ENCODE data around the gene C14orf119. TPM values are rescaled to one million over a fixed set of nuclear protein-coding genes. Genes with fewer than 3 reads are reported as not detected.

Gene C14orf119
- total RNA-seq, 1 experiment from 2014 or later = 65.1 TPM

DNA sequence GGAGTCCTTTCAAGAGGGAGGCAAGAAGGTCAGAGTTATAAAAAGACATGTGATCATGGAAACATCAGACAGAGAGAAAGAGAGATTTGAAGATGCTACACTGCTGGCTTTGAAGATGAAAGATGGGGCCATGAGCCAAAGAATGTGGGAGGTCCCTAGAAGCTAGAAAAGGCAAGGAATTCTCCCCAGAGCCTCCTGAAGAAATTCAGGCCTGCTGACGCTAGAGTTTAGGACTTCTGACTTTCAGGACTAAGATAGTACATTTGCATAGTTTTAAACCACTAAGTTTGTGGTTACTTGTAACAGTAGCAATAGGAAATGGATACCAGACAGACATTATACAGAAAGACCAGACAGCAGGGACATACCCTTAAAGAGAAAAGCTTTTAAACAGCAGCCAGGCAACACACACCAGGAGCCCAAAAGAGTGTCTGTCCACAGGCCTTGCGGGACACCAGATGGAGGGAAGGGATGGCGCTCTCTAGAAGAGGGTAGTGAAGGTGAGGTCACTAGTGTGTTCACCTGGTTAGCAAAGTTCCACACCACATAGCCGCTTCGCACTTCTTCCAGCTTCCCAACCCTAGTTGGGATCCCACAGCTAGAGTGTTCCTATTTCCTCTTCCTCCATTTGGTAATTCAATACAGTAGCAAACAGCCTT is 53.4 kb downstream of the C14orf119 start:
- H3K23me2 ChIP-seq (ENCODE audit: insufficient read length, low read depth, low read length, poor library complexity, severe bottlenecking) = no peaks in the 10 kb centered on the region

More for the DNA sequence above, 53.4 kb downstream of the C14orf119 start:
- Histone ChIP-seq H3K27me3 (ENCODE audit: insufficient read depth, low read length) (no peaks in the 10 kb centered on the region), H3T11ph (ENCODE audit: low read length) (no peak overlapping the region), H2BK20ac (ENCODE audit: low read depth, low read length, poor library complexity, severe bottlenecking) (no peak overlapping the region), H2AFZ (ENCODE audit: low read length) (no peak overlapping the region), H2AK5ac (ENCODE audit: insufficient read length, low read length) (no peak overlapping the region), H4K8ac (replicated peaks; ENCODE audit: insufficient read length, low read depth, low read length) (no peak overlapping the region), H3K14ac (ENCODE audit: insufficient read depth, low read length) (no peak overlapping the region), H3K18ac (ENCODE audit: insufficient read length, low read depth, low read length) (no peak overlapping the region), H4K91ac (ENCODE audit: insufficient read length, low read depth, low read length) (no peak overlapping the region), H3K56ac (ENCODE audit: insufficient read length, low read depth, low read length) (no peak overlapping the region), H2BK5ac (ENCODE audit: insufficient read length, low read length) (no peak overlapping the region), H3K4me2 (ENCODE audit: insufficient read depth, insufficient read length, low read length) (no peak overlapping the region), H2BK12ac (ENCODE audit: insufficient read length, low read depth, low read length) (no peak overlapping the region), H3K9ac (ENCODE audit: extremely low read depth, insufficient read length, low read length) (no peak overlapping the region), H2BK15ac (ENCODE audit: low read depth, low read length) (no peak overlapping the region), H3K4me1 (ENCODE audit: insufficient read depth, low read length) (no peaks in the 10 kb centered on the region), H3K79me2 (ENCODE audit: insufficient read depth, low read length) (no peaks in the 10 kb centered on the region; the same call in 1 of the 2 replicates), H2BK120ac (ENCODE audit: low read depth, low read length, poor library complexity, severe bottlenecking) (no peak overlapping the region), H3K9me3 (ENCODE audit: control insufficient read depth, low read depth, low read length) (no peaks in the 10 kb centered on the region), H3K79me1 (ENCODE audit: insufficient read depth, low read depth, low read length, poor library complexity, severe bottlenecking) (no peaks in the 10 kb centered on the region), H4K20me1 (ENCODE audit: control insufficient read depth, insufficient read depth, insufficient read length) (no peaks in the 10 kb centered on the region), H3K4ac (ENCODE audit: low read depth, low read length) (no peak overlapping the region), H3K23ac (ENCODE audit: insufficient read length, low read depth, low read length) (no peak overlapping the region), H3K27ac (ENCODE audit: insufficient read length, low read depth, low read length) (no peak overlapping the region), H4K5ac (ENCODE audit: insufficient read length, low read depth, low read length) (no peak overlapping the region)
- Mint-ChIP-seq H3K4me3 (no peak overlapping the region), H3K36me3 (ENCODE audit: insufficient read depth in 1 of 3, low read depth in 3 of 3) (peaks cover 36 to 45% (median 42%) of the 10 kb centered on the region in 3 experiments), H3K27me3 (ENCODE audit: low read depth) (no peaks in the 10 kb centered on the region; the same call in 1 of the 2 replicates), H3K4me1 (peaks cover under 1 to 16% of the 10 kb centered on the region in 2 experiments), H3K27ac (no peak overlapping the region), H3K9me3 (peaks cover 0 to 2% of the 10 kb centered on the region in 2 experiments; a peak in 2 of 5 replicates)
- no CpG with 5 or more reads among the region's 5 CpGs for WGBS (ENCODE audit: extremely low coverage, insufficient read length, low lambda C conversion rate)
- DNase-seq = no peak
- no peak for TF ChIP-seq CTCF (conservative IDR thresholded peaks at IDR 0.05)

Measured in H9 (cell line).